SK-N-MC (cell line): ENCODE results near the gene CAPN5.

ENCODE experiments used
- DNase-seq: peaks from one replicate; pipeline ENCODE4 v3.0.0-alpha.2; 2011; ENCODE audit warnings: low read depth, low spot score
- H3K27ac ChIP-seq: fragments of 200-600 bp; sonication (generic); 2 replicates; pipeline ENCODE4 v1.5.1; 2016; ENCODE audit warnings: mixed run types
- H3K36me3 ChIP-seq: fragments of 200-600 bp; sonication (generic); 2 replicates; pipeline ENCODE4 v1.6.1; 2017; ENCODE audit warnings: antibody characterized with exemption, low read length, mixed read lengths; ENCODE audit not compliant: insufficient read depth
- H3K4me3 ChIP-seq: fragments of 200-600 bp; sonication (generic); 2 replicates; pipeline ENCODE4 v1.5.1; 2016
- H3K9ac ChIP-seq: fragments of 200-600 bp; sonication (generic); 2 replicates; pipeline ENCODE4 v1.8.0; 2017; ENCODE audit warnings: mixed run types, mixed read lengths; ENCODE audit not compliant: insufficient read length
- H3K9me3 ChIP-seq: fragments of 200-600 bp; sonication (generic); 2 replicates; pipeline ENCODE4 v1.6.1; 2017; ENCODE audit warnings: low read depth, mild to moderate bottlenecking, antibody characterized with exemption, low read length, moderate library complexity, mixed read lengths
- EZH2 ChIP-seq: fragments of 200-600 bp; sonication (generic); IDR thresholded peaks from one replicate; pipeline ENCODE4 v1.6.1; 2017; ENCODE audit warnings: antibody characterized with exemption
- FOXP2 ChIP-seq: optimal IDR thresholded peaks from 2 replicates; pipeline ENCODE3; 2011; ENCODE audit warnings: mild to moderate bottlenecking, moderate library complexity; ENCODE audit not compliant: insufficient read depth; ENCODE audit errors: extremely low read length, control extremely low read depth
- POLR2AphosphoS5 ChIP-seq: IDR thresholded peaks from 2 replicates; pipeline ENCODE4 v1.6.1; 2012; ENCODE audit warnings: mild to moderate bottlenecking, low read depth, low read length, borderline replicate concordance

CAPN5 gene

DNA sequence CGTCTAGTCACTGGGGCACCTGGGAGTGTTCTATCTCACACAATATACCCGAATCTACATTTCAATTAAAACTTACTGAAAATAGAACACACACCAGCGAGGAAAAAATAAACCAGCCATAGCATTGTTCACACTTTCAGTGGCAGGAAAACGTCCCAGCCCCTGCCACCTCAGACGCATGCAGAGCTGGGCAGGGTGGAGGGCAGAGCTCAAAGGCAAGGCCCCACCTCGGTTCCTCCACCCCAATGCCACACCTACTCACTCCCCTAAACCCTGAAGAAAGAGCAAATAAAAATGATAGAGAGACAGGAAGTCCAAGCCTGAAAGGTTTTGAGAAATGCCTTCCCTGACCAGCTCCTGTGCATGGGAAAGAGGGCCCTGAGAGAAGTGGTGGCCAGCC, 17.7 kb upstream of the CAPN5 start:
- DNase-seq, result no peak
- TF ChIP-seq FOXP2 (no peak), EZH2 (no peak), POLR2AphosphoS5 (no peak)
- Histone ChIP-seq H3K4me3 (no peak overlapping the region), H3K9me3 (no peaks in the 10 kb centered on the region), H3K27ac (no peak overlapping the region), H3K9ac (no peak overlapping the region), H3K36me3 (no peaks in the 10 kb centered on the region)

DNA sequence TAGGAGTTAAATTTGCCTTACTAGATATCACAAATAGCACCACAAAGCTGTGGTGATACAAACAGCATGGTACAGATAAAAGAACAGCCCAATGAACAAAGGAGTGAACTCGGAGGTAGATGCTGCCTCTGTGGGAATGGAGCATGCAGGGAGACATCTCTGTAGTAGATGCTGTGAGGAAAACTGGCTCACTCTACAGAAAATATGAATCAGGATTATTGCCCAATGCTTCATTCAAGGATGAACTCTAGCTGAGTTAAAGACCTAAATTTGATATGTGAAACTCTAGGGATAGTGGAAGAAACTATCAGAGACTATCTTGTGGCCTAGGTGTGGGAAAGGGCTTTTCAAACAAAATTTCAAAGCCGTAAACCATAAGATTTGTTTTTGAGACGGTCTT, 15.3 kb upstream of the CAPN5 start:
- Histone ChIP-seq H3K4me3 (no peak overlapping the region), H3K36me3 (no peaks in the 10 kb centered on the region), H3K27ac (no peak overlapping the region), H3K9ac (no peak overlapping the region), H3K9me3 (no peaks in the 10 kb centered on the region)
- DNase-seq, result no peak
- no peak for TF ChIP-seq FOXP2
- no peak for TF ChIP-seq EZH2
- TF ChIP-seq POLR2AphosphoS5, result no peak

DNA sequence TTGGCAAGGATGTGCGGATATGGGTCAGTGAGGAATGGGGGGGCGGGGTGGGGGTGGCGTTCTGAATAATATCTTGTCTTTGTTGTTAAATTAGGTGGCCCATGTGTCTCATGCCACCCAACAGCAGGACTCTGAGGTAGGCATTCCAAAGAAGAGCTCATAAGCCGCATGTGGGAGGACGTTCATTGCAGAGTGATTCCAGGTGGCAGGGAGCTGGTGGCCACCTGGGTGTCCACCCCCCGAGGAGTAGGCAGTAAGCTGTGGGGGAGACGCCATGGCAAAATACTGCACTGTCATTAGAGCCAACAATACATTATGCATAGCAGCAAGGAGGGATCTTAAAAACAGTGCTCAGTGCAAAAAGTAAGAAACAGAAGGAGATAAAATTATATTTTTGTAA, 14.3 kb upstream of the CAPN5 start:
- no peak overlapping the region for H3K27ac ChIP-seq
- H3K9ac ChIP-seq, result no peak overlapping the region
- no peaks in the 10 kb centered on the region for H3K9me3 ChIP-seq
- TF ChIP-seq FOXP2, result no peak
- TF ChIP-seq POLR2AphosphoS5, result no peak
- no peak for TF ChIP-seq EZH2
- no peak overlapping the region for H3K4me3 ChIP-seq
- no peaks in the 10 kb centered on the region for H3K36me3 ChIP-seq
- DNase-seq, result no peak

DNA sequence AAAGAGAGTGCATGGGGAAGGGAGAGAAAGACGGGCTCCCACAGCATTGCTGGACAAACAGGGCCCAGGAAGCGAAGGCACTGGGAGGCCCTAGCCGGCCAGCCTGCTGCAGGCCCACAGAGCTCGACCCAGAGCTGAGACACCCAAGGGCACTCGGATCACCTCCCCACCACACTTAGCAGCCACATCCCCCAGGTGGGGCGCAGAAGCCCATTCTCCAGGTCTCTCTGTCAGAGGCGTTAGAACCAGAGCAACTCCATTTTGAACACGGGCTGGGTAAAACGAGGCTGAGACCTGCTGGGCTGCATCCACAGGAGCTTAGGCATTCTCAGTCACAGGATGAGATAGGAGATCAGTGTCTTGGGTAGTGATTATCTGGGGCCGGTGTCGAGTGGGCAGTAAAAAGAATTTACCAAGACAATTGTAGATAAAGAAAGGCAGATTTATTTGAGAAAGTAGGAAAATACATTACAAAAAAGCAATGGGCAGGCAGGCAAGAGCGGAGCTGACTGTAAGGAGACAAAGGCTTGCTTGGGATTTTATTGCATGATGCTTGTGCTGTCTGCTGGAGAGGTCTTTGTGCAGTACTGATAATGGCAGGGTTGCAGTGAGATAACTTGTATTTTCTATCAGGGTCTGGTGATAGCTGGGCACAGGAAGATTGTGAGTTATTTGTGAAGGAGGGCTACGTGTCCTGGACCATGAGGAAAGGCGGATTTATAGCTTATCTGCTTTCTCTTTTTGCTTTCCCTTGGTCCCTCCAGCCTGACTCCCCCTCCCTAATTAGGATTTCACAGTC, 13.4 kb upstream of the CAPN5 start:
- no peak for TF ChIP-seq FOXP2
- no peak for TF ChIP-seq POLR2AphosphoS5
- TF ChIP-seq EZH2, result no peak
- H3K9ac ChIP-seq, result no peak overlapping the region
- H3K4me3 ChIP-seq, result no peak overlapping the region

GRCh38 chr11:77054084-77054483, 12.7 kb upstream of the CAPN5 start:
- no peak overlapping the region for H3K27ac ChIP-seq
- DNase-seq, result no peak
- no peak for TF ChIP-seq POLR2AphosphoS5
- TF ChIP-seq FOXP2, result no peak
- TF ChIP-seq EZH2, result no peak
- no peaks in the 10 kb centered on the region for H3K36me3 ChIP-seq
- H3K9ac ChIP-seq, result no peak overlapping the region
- H3K4me3 ChIP-seq, result no peak overlapping the region
- no peaks in the 10 kb centered on the region for H3K9me3 ChIP-seq

More for the DNA sequence above, 13.4 kb upstream of the CAPN5 start:
- H3K27ac ChIP-seq, result no peak overlapping the region
- H3K9me3 ChIP-seq, result no peaks in the 10 kb centered on the region
- DNase-seq, result no peak
- H3K36me3 ChIP-seq, result no peaks in the 10 kb centered on the region

DNA sequence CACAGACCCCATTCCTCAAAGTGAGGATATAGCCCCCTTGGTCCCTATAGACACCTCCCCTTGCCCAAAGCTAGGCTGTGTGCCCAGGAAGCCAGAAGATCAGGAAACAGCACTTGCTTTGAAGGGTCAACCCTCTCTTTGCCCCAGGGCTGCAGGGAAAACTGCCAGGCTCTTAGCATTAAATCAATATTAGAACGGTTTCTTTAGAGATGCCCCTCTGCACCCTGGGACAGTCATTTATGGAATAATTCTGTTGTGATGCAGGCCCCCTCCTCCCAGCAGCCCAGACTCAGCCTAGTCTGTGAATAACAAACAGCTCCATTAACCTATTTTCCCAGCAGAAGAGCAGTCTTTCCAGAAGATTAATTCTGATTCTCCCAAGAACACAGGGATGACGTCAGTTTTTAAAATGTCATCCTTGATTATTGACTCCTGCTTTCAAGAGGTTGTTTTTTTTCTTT, 11.6 kb upstream of the CAPN5 start:
- no peaks in the 10 kb centered on the region for H3K36me3 ChIP-seq
- no peak overlapping the region for H3K4me3 ChIP-seq
- no peak for DNase-seq
- no peak overlapping the region for H3K27ac ChIP-seq
- TF ChIP-seq POLR2AphosphoS5 (no peak), EZH2 (no peak), FOXP2 (no peak)
- H3K9me3 ChIP-seq, result no peaks in the 10 kb centered on the region
- H3K9ac ChIP-seq, result no peak overlapping the region

GRCh38 chr11:77055913-77056312, 10.9 kb upstream of the CAPN5 start:
- no peak for DNase-seq
- no peak for TF ChIP-seq FOXP2
- TF ChIP-seq EZH2, result no peak
- TF ChIP-seq POLR2AphosphoS5, result no peak
- Histone ChIP-seq H3K4me3 (no peak overlapping the region), H3K9ac (no peak overlapping the region), H3K36me3 (no peaks in the 10 kb centered on the region), H3K27ac (no peak overlapping the region), H3K9me3 (no peaks in the 10 kb centered on the region)

DNA sequence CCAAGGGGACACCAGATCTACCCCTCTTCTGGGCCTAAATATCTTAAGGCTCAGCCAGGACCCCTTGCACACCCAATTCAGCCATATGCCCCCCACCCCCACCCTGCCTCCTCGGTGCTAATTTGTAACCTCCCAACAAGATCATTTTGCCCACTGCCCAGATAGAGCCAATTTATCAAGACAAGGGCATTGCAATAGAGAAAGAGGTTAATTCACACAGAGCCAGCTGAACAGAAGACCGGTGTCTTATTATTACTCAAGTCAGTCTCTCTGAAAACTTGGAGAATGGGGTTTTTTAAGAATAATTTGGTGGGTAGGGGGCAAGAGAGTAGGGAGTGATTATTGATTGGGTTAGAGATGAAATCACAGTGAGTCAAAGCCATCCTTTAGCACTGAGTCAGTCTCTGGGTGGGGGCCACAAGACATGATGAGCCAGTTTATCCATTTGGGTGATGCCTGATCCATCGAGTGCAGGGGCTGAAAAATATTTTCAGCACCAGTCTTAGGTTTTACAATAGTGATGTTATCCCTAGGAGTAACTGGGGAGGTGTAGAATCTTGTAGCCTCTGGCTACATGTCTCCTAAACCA, 9.9 kb upstream of the CAPN5 start:
- Histone ChIP-seq H3K36me3 (no peaks in the 10 kb centered on the region), H3K9ac (no peak overlapping the region), H3K4me3 (no peak overlapping the region), H3K27ac (no peak overlapping the region), H3K9me3 (no peaks in the 10 kb centered on the region)
- TF ChIP-seq FOXP2, result no peak
- TF ChIP-seq POLR2AphosphoS5, result no peak
- TF ChIP-seq EZH2, result no peak
- no peak for DNase-seq

- no peak overlapping the region for H3K27ac ChIP-seq
- no peak for TF ChIP-seq POLR2AphosphoS5
- no peak for TF ChIP-seq FOXP2
- no peak for TF ChIP-seq EZH2
- DNase-seq, result no peak
- H3K9me3 ChIP-seq, result no peaks in the 10 kb centered on the region
- no peaks in the 10 kb centered on the region for H3K36me3 ChIP-seq
- H3K9ac ChIP-seq, result no peak overlapping the region
- H3K4me3 ChIP-seq, result no peak overlapping the region
These were observed 8.8 kb upstream of the CAPN5 start for GRCh38 chr11:77057938-77058474.
